Cardiac muscle cell (in vitro differentiated cells and primary cell): ENCODE data around the gene STAM. TPM values are rescaled to one million over a fixed set of nuclear protein-coding genes. Genes with fewer than 3 reads are reported as not detected.

Experiments used
- DNase-seq, 2 donors: peaks; one replicate each; pipeline versions ENCODE4 v3.0.0 to v3.0.0-alpha.2; 2010 to 2017; ENCODE audit warnings: low read depth in 1 of 2, low spot score in 1 of 2
- H3K27ac ChIP-seq: fragments of 200-600 bp; sonication (generic); 2 replicates; pipeline ENCODE4 v1.5.1; 2016
- H3K27me3 ChIP-seq: fragments of 200-600 bp; sonication (generic); 2 replicates; pipeline ENCODE4 v1.6.0; 2016; ENCODE audit warnings: control low read depth
- H3K36me3 ChIP-seq: fragments of 200-600 bp; sonication (generic); 2 replicates; pipeline ENCODE4 v1.5.1; 2016; ENCODE audit warnings: control low read depth
- H3K4me1 ChIP-seq: fragments of 200-600 bp; sonication (generic); 2 replicates; pipeline ENCODE4 v1.8.1; 2017; ENCODE audit warnings: low read depth, mild to moderate bottlenecking, mixed run types
- H3K4me3 ChIP-seq: fragments of 200-600 bp; sonication (generic); 2 replicates; pipeline ENCODE4 v1.5.1; 2016; ENCODE audit warnings: mild to moderate bottlenecking
- H3K9me3 ChIP-seq: fragments of 200-600 bp; sonication (generic); 2 replicates; pipeline ENCODE4 v1.5.1; 2017; ENCODE audit warnings: low read depth, mild to moderate bottlenecking, control low read depth
- polyA plus RNA-seq: library from polyadenylated mRNA; unstranded; fragments of >200 nt; fragmentation: Nextera tagmentation; extraction: Ambion mirVana; gene quantifications from 2 replicates; pipeline ENCODE4 v1.2.1, GENCODE V29; 2016
- total RNA-seq: library from RNA; depleted of rRNA; stranded (reverse); fragments of >200 nt; gene quantifications from 2 replicates; pipeline ENCODE4 v1.2.3, GENCODE V29; 2016
- TF ChIP-seq, protein P1 (sequence below): IDR thresholded peaks from 2 replicates; pipeline ENCODE4 v1.5.1; 2012; ENCODE audit warnings: low read depth, mild to moderate bottlenecking, low read length

The STAM gene
- total and polyA plus RNA-seq, 2 experiments from 2014 or later = 22.7 to 27.6 TPM

DNA sequence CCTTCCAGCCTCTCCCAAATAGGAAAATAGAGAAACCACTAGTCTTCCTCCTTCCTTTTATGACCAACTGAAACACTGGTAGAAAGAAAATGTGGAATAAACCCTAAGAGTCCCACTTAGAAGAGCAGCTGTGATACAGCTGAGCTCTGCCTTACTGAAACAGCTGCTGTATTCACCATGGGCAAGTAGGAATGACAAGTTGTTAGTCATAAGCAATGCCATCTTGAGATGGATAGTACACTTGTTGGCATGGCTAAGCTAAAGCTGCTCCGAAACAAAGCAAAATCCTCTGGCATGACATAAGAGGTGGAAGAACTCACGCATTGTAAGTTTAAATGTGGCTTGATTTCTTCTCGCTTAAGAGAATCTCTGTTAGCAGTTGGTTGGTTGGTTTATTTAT, 59.8 kb downstream of the STAM start:
- Histone ChIP-seq H3K9me3 (no peaks in the 10 kb centered on the region), H3K27me3 (no peaks in the 10 kb centered on the region), H3K27ac (no peak overlapping the region), H3K4me1 (no peaks in the 10 kb centered on the region), H3K4me3 (no peak overlapping the region), H3K36me3 (peaks cover 46% of the 10 kb centered on the region)
- DNase-seq = no peak
- TF ChIP-seq, protein P1, sequence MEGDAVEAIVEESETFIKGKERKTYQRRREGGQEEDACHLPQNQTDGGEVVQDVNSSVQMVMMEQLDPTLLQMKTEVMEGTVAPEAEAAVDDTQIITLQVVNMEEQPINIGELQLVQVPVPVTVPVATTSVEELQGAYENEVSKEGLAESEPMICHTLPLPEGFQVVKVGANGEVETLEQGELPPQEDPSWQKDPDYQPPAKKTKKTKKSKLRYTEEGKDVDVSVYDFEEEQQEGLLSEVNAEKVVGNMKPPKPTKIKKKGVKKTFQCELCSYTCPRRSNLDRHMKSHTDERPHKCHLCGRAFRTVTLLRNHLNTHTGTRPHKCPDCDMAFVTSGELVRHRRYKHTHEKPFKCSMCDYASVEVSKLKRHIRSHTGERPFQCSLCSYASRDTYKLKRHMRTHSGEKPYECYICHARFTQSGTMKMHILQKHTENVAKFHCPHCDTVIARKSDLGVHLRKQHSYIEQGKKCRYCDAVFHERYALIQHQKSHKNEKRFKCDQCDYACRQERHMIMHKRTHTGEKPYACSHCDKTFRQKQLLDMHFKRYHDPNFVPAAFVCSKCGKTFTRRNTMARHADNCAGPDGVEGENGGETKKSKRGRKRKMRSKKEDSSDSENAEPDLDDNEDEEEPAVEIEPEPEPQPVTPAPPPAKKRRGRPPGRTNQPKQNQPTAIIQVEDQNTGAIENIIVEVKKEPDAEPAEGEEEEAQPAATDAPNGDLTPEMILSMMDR = no peak

DNA sequence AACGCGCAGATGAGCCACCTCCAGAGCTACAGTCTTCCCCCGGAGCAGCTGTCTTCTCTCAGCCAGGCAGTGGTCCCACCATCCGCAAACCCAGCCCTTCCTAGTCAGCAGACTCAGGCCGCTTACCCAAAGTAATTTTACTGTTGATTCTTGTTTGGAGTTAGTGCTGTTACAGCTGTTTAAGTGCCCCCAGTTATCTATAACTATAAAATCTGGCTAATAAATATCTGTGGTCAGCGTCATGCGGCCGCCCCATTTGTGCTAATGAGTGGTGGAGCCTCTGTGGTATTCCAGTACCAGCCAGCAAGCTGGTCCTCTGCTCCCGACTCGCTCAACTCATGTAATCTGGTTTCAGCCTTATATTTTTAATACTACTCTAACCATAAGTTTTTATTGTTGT, 64.9 kb downstream of the STAM start:
- Histone ChIP-seq H3K27ac (no peak overlapping the region), H3K4me1 (peaks cover 5% of the 10 kb centered on the region), H3K36me3 (peaks cover 43% of the 10 kb centered on the region), H3K4me3 (no peak overlapping the region), H3K27me3 (no peaks in the 10 kb centered on the region), H3K9me3 (no peaks in the 10 kb centered on the region)
- TF ChIP-seq, protein P1 = no peak
- no peak for DNase-seq

DNA sequence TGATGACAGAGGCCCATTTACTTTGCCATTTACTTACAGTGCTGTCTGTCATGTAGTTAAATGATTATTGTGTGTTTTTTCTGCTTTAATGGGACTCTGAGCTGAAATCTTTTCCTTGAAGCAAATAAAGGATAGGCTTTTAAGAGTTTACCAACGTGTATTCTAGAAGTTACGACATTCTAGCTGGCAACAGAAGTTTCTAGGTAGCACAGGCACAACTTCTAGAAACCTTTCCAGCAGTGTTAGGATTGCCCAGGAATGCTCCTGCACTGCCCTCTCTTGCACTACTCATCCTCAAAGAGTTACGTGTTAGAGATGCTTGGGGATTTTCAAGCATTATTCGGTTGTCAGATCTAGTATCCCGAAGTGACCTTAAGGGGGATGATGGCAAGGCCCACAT, 65.5 kb downstream of the STAM start:
- no peaks in the 10 kb centered on the region for H3K27me3 ChIP-seq
- no peak for DNase-seq
- peak overlapping the region; percentile 52 for H3K27ac ChIP-seq
- H3K4me3 ChIP-seq = no peak overlapping the region
- peaks cover 5% of the 10 kb centered on the region for H3K4me1 ChIP-seq
- TF ChIP-seq, protein P1 = no peak
- H3K9me3 ChIP-seq = no peaks in the 10 kb centered on the region
- peaks cover 41% of the 10 kb centered on the region for H3K36me3 ChIP-seq

- Histone ChIP-seq H3K36me3 (peaks cover 41% of the 10 kb centered on the region), H3K9me3 (no peaks in the 10 kb centered on the region), H3K4me3 (no peak overlapping the region), H3K27me3 (no peaks in the 10 kb centered on the region), H3K27ac (peak overlapping the region; percentile 52), H3K4me1 (peaks cover 5% of the 10 kb centered on the region)
- DNase-seq = no peak
- TF ChIP-seq, protein P1 = no peak
Observed at GRCh38 chr10:17710181-17710580, 66.2 kb downstream of the STAM start.

DNA sequence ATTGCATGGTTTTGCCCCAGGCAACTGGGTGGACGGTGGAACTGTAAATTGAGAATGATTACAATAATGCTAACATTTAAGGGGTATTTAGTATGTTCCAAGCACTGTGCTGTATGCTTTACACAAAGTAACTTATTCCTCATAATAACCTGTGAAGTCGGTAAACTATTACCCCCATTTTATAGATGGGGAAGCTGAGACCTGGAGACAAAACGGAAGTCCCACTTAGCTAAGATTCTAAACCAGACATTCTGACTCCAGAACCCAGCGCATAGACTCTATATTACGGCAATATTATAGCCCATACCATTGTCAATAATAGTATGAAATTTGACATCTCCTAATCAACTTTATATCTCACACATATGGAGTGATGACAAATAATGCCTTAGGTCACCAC, 68.1 kb downstream of the STAM start:
- H3K36me3 ChIP-seq = peaks cover 35% of the 10 kb centered on the region
- H3K9me3 ChIP-seq = no peaks in the 10 kb centered on the region
- no peak for DNase-seq

More for the DNA sequence above, 68.1 kb downstream of the STAM start:
- H3K4me1 ChIP-seq = peaks cover 5% of the 10 kb centered on the region
- H3K27ac ChIP-seq = no peak overlapping the region
- TF ChIP-seq, protein P1 = no peak
- no peak overlapping the region for H3K4me3 ChIP-seq
- no peaks in the 10 kb centered on the region for H3K27me3 ChIP-seq
